Right lobe of liver (tissue), 6 donors: Measurements from ENCODE around the gene DCAF6. TPM values are rescaled to one million over a fixed set of nuclear protein-coding genes. Genes with fewer than 3 reads are reported as not detected.

Experiments
- ATAC-seq, 4 donors: fragments of 200-7000 bp; cut with Tn5 transposase; one replicate each; pipeline ENCODE4 v1.9.1; 2020; ENCODE audit warnings: mild to moderate bottlenecking in 4 of 4, moderate library complexity in 4 of 4
- DNase-seq, 3 donors: peaks; one replicate each; pipeline ENCODE4 v3.0.0-alpha.2; 2020
- H3K27ac ChIP-seq, 3 donors: fragments of 200-600 bp; one replicate each; pipeline ENCODE4 v1.8.0; 2022
- H3K27me3 ChIP-seq, 2 donors: fragments of 200-600 bp; one replicate each; pipeline ENCODE4 v1.8.0; 2022
- H3K36me3 ChIP-seq, 4 donors: fragments of 200-600 bp; sonication (generic) in 1 of 4; one replicate each; pipeline versions ENCODE4 v1.5.1 to v1.8.0; 2017 to 2022; ENCODE audit warnings: control low read depth in 1 of 4
- H3K4me1 ChIP-seq, 4 donors: fragments of 200-600 bp; sonication (generic) in 1 of 4; one replicate each; pipeline versions ENCODE4 v1.5.1 to v1.8.0; 2017 to 2022; ENCODE audit warnings: control low read depth in 1 of 4
- H3K4me3 ChIP-seq, 3 donors: fragments of 200-600 bp; one replicate each; pipeline ENCODE4 v1.8.0; 2022
- H3K9me3 ChIP-seq, 4 donors: fragments of 200-600 bp; sonication (generic) in 1 of 4; one replicate each; pipeline versions ENCODE4 v1.5.1 to v1.8.0; 2017 to 2022; ENCODE audit warnings: control low read depth in 1 of 4
- POLR2A ChIP-seq: fragments of 450-650 bp; IDR thresholded peaks from one replicate; pipeline ENCODE4 v1.6.1; 2017; ENCODE audit warnings: antibody characterized with exemption, mild to moderate bottlenecking
- WGBS: methylation state at CpG from one replicate; pipeline ENCODE4 v1.1.6; 2018; ENCODE audit warnings: low coverage, low lambda C conversion rate; ENCODE audit not compliant: insufficient coverage; ENCODE audit errors: missing lambda C conversion rate; 5-methylcytosine and 5-hydroxymethylcytosine counted together
- intact Hi-C, 2 donors: fragments of 100-400 bp; cut with DNase I; formaldehyde crosslinking; loops; one replicate each; pipeline versions ENCODE4 v1.11.2 to v1.14.1; 2022
- total RNA-seq, 6 experiments: library from RNA; depleted of rRNA in 2 of 6; stranded (reverse); fragments of >200 nt in 2 of 6; fragmentation: NEBNext Ultra II Directional in 3 of 6; extraction: Animal tissue kit (Norgen Biotek cat#: 25700) in 3 of 6; gene quantifications; one replicate each; pipeline versions ENCODE4 v1.1.0 to v1.2.4, GENCODE V29; 2016 to 2023
- TF ChIP-seq, protein P1 (sequence below), 4 donors: fragments of 200-600 bp in 3 of 4; fragments of 450-650 bp in 1 of 4; IDR thresholded peaks; one replicate each; pipeline versions ENCODE4 v1.5.1 to v1.8.0; 2016 to 2022; ENCODE audit warnings: antibody characterized with exemption in 4 of 4, mild to moderate bottlenecking in 2 of 4
- donor health status: DM: no; HTN: yes; CAD: no.
- donor health status: DM: no; HTN: no; CAD: no.
- donor health status: DM: no; HTN: no; CAD: no.
- donor health status: DM: no; HTN: yes; CAD: no.
- donor health status: DM: no; HTN: yes; CAD: no.

The DCAF6 gene
- total RNA-seq, 6 experiments from 2014 or later = 35.8 to 65.9 (median 48.8) TPM

GRCh38 chr1:168112673-168113305 lies 176.3 kb downstream of the DCAF6 start:
- DNase-seq = no peak
- Histone ChIP-seq H3K9me3 (no peaks in the 10 kb centered on the region), H3K27ac (no peak overlapping the region), H3K4me3 (no peak overlapping the region), H3K4me1 (no peaks in the 10 kb centered on the region), H3K36me3 (no peaks in the 10 kb centered on the region), H3K27me3 (no peaks in the 10 kb centered on the region)
- TF ChIP-seq, protein P1, sequence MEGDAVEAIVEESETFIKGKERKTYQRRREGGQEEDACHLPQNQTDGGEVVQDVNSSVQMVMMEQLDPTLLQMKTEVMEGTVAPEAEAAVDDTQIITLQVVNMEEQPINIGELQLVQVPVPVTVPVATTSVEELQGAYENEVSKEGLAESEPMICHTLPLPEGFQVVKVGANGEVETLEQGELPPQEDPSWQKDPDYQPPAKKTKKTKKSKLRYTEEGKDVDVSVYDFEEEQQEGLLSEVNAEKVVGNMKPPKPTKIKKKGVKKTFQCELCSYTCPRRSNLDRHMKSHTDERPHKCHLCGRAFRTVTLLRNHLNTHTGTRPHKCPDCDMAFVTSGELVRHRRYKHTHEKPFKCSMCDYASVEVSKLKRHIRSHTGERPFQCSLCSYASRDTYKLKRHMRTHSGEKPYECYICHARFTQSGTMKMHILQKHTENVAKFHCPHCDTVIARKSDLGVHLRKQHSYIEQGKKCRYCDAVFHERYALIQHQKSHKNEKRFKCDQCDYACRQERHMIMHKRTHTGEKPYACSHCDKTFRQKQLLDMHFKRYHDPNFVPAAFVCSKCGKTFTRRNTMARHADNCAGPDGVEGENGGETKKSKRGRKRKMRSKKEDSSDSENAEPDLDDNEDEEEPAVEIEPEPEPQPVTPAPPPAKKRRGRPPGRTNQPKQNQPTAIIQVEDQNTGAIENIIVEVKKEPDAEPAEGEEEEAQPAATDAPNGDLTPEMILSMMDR (IDR thresholded peaks at IDR 0.05) = no peak
- TF ChIP-seq POLR2A = no peak
- WGBS = 100% methylated on average over 3 of the region's 6 CpGs
- no peak for ATAC-seq
- intact Hi-C loops = loop anchor here in 1 of 2 donors (10.0 kb wide), 1 partner anchor 212 kb away; no protein-coding TSS in a partner anchor

DNA sequence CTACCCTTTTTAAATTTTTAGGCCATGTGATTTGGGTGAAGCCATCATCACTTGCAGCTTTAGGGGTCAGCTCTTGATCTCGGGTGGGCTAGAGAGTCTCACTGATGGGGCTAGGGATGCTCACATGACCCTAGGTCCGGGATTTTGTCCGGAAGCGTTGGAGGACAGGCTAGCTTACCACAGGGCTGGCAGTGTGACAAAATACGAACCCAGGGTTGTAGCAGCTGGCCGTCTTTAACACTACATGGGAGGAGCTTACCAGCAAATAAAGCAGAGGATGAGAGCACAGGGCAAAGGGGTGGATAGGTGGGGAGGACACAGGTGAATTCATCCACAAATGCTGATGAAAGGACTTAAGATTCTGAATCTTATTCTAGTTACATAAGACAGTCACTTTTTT lies 178.4 kb downstream of the DCAF6 start:
- H3K27ac ChIP-seq = no peak overlapping the region
- H3K4me3 ChIP-seq = no peak overlapping the region
- H3K9me3 ChIP-seq = no peaks in the 10 kb centered on the region
- no peaks in the 10 kb centered on the region for H3K27me3 ChIP-seq
- no peaks in the 10 kb centered on the region for H3K4me1 ChIP-seq
- TF ChIP-seq, protein P1 (IDR thresholded peaks at IDR 0.05) = no peak
- TF ChIP-seq POLR2A = no peak
- ATAC-seq (no peak), DNase-seq (no peak)
- intact Hi-C loops = loop anchor here in 1 of 2 donors (10.0 kb wide), 1 partner anchor 210 kb away; no protein-coding TSS in a partner anchor
- H3K36me3 ChIP-seq = no peaks in the 10 kb centered on the region
- 78% methylated on average over 6 of the region's 6 CpGs for WGBS

GRCh38 chr1:168116327-168116799 lies 179.9 kb downstream of the DCAF6 start:
- 40% methylated on average over 1 of the region's 6 CpGs for WGBS
- H3K4me3 ChIP-seq = no peak overlapping the region
- no peaks in the 10 kb centered on the region for H3K36me3 ChIP-seq
- TF ChIP-seq, protein P1 (IDR thresholded peaks at IDR 0.05) = no peak
- no peak for TF ChIP-seq POLR2A
- ATAC-seq (no peak), DNase-seq (no peak)
- intact Hi-C loops = loop anchor here in 1 of 2 donors (10.0 kb wide), 1 partner anchor 208 kb away; no protein-coding TSS in a partner anchor
- H3K27ac ChIP-seq = no peak overlapping the region
- H3K9me3 ChIP-seq = no peaks in the 10 kb centered on the region
- no peaks in the 10 kb centered on the region for H3K4me1 ChIP-seq
- H3K27me3 ChIP-seq = no peaks in the 10 kb centered on the region

DNA sequence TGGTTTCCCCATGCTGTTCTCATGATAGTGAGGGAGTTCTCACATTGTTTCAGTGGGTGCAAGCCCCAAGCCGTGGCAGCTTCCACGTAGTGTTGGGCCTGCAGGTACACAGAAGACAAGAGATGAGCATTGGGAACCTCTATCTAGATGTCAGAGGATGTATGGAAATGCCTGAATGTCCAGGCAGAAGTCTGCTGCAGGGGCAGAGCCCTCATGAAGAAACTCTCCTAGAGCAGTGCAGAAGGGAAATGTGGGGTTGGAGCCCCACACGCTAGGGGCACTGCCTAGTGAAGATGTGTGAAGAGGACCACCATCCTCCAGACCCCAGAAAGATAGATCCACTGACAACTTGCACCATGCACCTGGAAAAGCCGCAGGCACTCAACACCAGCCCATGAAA lies 183.3 kb downstream of the DCAF6 start:
- H3K9me3 ChIP-seq = no peaks in the 10 kb centered on the region
- no peak for TF ChIP-seq POLR2A
- TF ChIP-seq, protein P1 (IDR thresholded peaks at IDR 0.05) = no peak
- 75% methylated on average over 3 of the region's 4 CpGs for WGBS
- no peaks in the 10 kb centered on the region for H3K4me1 ChIP-seq
- H3K36me3 ChIP-seq = no peaks in the 10 kb centered on the region
- H3K27me3 ChIP-seq = no peaks in the 10 kb centered on the region
- intact Hi-C loops = loop anchor here in 1 of 2 donors (10.0 kb wide), 1 partner anchor 205 kb away; no protein-coding TSS in a partner anchor
- no peak overlapping the region for H3K4me3 ChIP-seq
- ATAC-seq (no peak), DNase-seq (no peak)
- no peak overlapping the region for H3K27ac ChIP-seq
